Astrocyte of the spinal cord (primary cell): ENCODE measurements around the gene IKZF3.

ENCODE experiments used
- DNase-seq: peaks from one replicate; pipeline ENCODE4 v3.0.0; 2011; ENCODE audit warnings: low read depth, low spot score
- H3K4me3 ChIP-seq: 2 replicates; pipeline ENCODE4 v1.5.1; 2011; ENCODE audit warnings: low read depth, mild to moderate bottlenecking, low read length, moderate library complexity
- CTCF ChIP-seq: IDR thresholded peaks from 2 replicates; pipeline ENCODE4 v1.5.1; 2012; ENCODE audit warnings: low read depth, mild to moderate bottlenecking, low read length, inconsistent platforms
- in situ Hi-C: cut with HindIII; loops from 2 replicates; pipeline ENCODE4 v1.10.0; 2017; ENCODE audit warnings: low sequenced_read_pairs

IKZF3 gene

GRCh38 chr17:39738983-39739884, 124.9 kb downstream of the IKZF3 start:
- no peak for TF ChIP-seq CTCF
- H3K4me3 ChIP-seq = no peak overlapping the region
- DNase-seq = no peak
- in situ Hi-C loops = no loop called here

GRCh38 chr17:39738568-39738901, 125.6 kb downstream of the IKZF3 start:
- no peak for DNase-seq
- no peak overlapping the region for H3K4me3 ChIP-seq
- no peak for TF ChIP-seq CTCF
- in situ Hi-C loops = no loop called here

GRCh38 chr17:39737760-39738567, 126.1 kb downstream of the IKZF3 start, which contains the start of gene GRB7:
Gene GRB7, plus strand, starts transcription at chr17:39737938. Its CDS starts 4,364 bp downstream, at chr17:39742302.
- in situ Hi-C loops = no loop called here
- no peak within 1 kb of the TSS for H3K4me3 ChIP-seq
- TF ChIP-seq CTCF = no peak
- no peak for DNase-seq

GRCh38 chr17:39737206-39737759, 126.8 kb downstream of the IKZF3 start:
- in situ Hi-C loops = no loop called here
- no peak overlapping the region for H3K4me3 ChIP-seq
- no peak for DNase-seq
- no peak for TF ChIP-seq CTCF

- no peak for DNase-seq
- in situ Hi-C loops = no loop called here
- H3K4me3 ChIP-seq = no peak overlapping the region
- TF ChIP-seq CTCF = no peak
These were observed 127.6 kb downstream of the IKZF3 start for GRCh38 chr17:39736319-39737165.

GRCh38 chr17:39735882-39736281, 128.2 kb downstream of the IKZF3 start:
- no peak for TF ChIP-seq CTCF
- in situ Hi-C loops = no loop called here
- no peak overlapping the region for H3K4me3 ChIP-seq
- DNase-seq = no peak
